HEK293 (cell line): ENCODE measurements around the gene LRRC30.

Source experiments
- CTCF ChIP-seq: fragments of 450-650 bp; formaldehyde crosslinking; IDR thresholded peaks from 2 replicates; pipeline ENCODE4 v1.5.1; 2016; ENCODE audit warnings: missing biosample characterization, missing genetic modification characterization
- REST ChIP-seq: fragments of 450-650 bp; formaldehyde crosslinking; IDR thresholded peaks from 2 replicates; pipeline ENCODE4 v1.5.1; 2016; ENCODE audit warnings: missing biosample characterization, missing genetic modification characterization
- ZBTB26 ChIP-seq: fragments of 450-650 bp; formaldehyde crosslinking; optimal IDR thresholded peaks from 2 replicates; pipeline ENCODE3; 2016; ENCODE audit warnings: missing biosample characterization, mild to moderate bottlenecking, missing genetic modification characterization
- ZNF639 ChIP-seq: fragments of 450-650 bp; formaldehyde crosslinking; IDR thresholded peaks from 2 replicates; pipeline ENCODE4 v1.5.1; 2016; ENCODE audit warnings: missing biosample characterization, missing genetic modification characterization
- ZNF830 ChIP-seq: fragments of 450-650 bp; IDR thresholded peaks from 2 replicates; pipeline ENCODE4 v1.5.0; 2018; ENCODE audit warnings: missing biosample characterization, missing genetic modification characterization, low read depth, mild to moderate bottlenecking, moderate library complexity

- TF ChIP-seq REST (tag by site-specific recombination) (no peak), CTCF (tag by site-specific recombination) (no peak), ZBTB26 (tag by site-specific recombination) (no peak), ZNF639 (tag by site-specific recombination) (no peak), ZNF830 (tag by site-specific recombination) (no peak)
Measured at GRCh38 chr18:7259475-7259874, 28.6 kb downstream of the LRRC30 start.
